HepG2 (cell line): Measurements from ENCODE around the gene UBAC2. TPM values are rescaled to one million over a fixed set of nuclear protein-coding genes. Genes with fewer than 3 reads are reported as not detected.

ENCODE experiments used
- ATAC-seq: fragments of 200-7000 bp; cut with Tn5 transposase; 3 replicates; pipeline ENCODE4 v1.9.1; 2020; ENCODE audit warnings: mild to moderate bottlenecking, moderate library complexity
- BruUV-seq: library from RNA; stranded (reverse); fragments of 400-500 nt; replicated peaks from 2 replicates; lab custom pipeline; 2021; lab: Mats Ljungman, UMichigan
- CTCF ChIA-PET: fragments of 300-600 bp; formaldehyde crosslinking; extraction: SDS; loops from one replicate; lab custom pipeline; 2021; ENCODE audit warnings: low total read pairs, inconsistent platforms, low intra/inter-chr PET ratio; lab: Yijun Ruan, JAX
- POLR2A ChIA-PET: fragments of 350-600 bp; sonication (Branson Sonifier 250); formaldehyde crosslinking; loops from one replicate; lab custom pipeline; 2020; ENCODE audit warnings: antibody characterized with exemption, inconsistent platforms; lab: Yijun Ruan, JAX
- DNase-seq: peaks from one replicate; pipeline ENCODE4 v3.0.0-alpha.2; 2015; ENCODE audit warnings: low spot score
- FAIRE-seq: peaks from 3 replicates; lab custom pipeline; 2011; peaks lifted over from hg19 to GRCh38; lab: Jason Lieb, UNC
- H2AFZ ChIP-seq: one replicate; pipeline ENCODE4 v1.6.1; 2011; ENCODE audit warnings: low read length, inconsistent platforms
- H3K27ac ChIP-seq: fragments of 300-600 bp; 3 replicates; pipeline ENCODE4 v1.8.0; 2011; ENCODE audit warnings: mixed run types, mild to moderate bottlenecking, mixed read lengths, low read length, inconsistent platforms; ENCODE audit not compliant: insufficient read depth; ENCODE audit errors: extremely low read length
- H3K27me3 ChIP-seq, 2 experiments: fragments of 200-600 bp in 1 of 2; 2 replicates in 1 of 2; 3 replicates in 1 of 2; pipeline versions ENCODE4 v1.6.0 to v1.8.0; 2011; ENCODE audit warnings: low read length in 2 of 2, mild to moderate bottlenecking in 2 of 2, moderate library complexity in 2 of 2, inconsistent platforms in 1 of 2; ENCODE audit not compliant: insufficient read depth in 2 of 2, control insufficient read depth in 1 of 2
- H3K36me3 ChIP-seq, 2 experiments: fragments of 200-600 bp in 1 of 2; replicated peaks in 1 of 2; 2 replicates in 1 of 2; 3 replicates in 1 of 2; pipeline versions ENCODE4 v1.5.1 to v1.8.0; 2011; ENCODE audit warnings: low read length in 2 of 2, inconsistent platforms in 1 of 2; ENCODE audit not compliant: insufficient read depth in 2 of 2, control insufficient read depth in 1 of 2
- H3K4me1 ChIP-seq: 2 replicates; pipeline ENCODE4 v1.5.1; 2012; ENCODE audit warnings: low read length, inconsistent platforms; ENCODE audit not compliant: insufficient read depth
- H3K4me2 ChIP-seq: 2 replicates; pipeline ENCODE4 v1.6.0; 2011; ENCODE audit warnings: low read depth, low read length, inconsistent platforms
- H3K4me3 ChIP-seq, 3 experiments: fragments of 200-600 bp in 1 of 3; sonication (generic), shearing (Covaris generic) in 1 of 3; replicated peaks in 1 of 3; 2 replicates each; pipeline ENCODE4 v1.5.1; 2011 to 2016; ENCODE audit warnings: low read length in 3 of 3, inconsistent platforms in 2 of 3, low read depth in 2 of 3, mild to moderate bottlenecking in 2 of 3, control low read depth in 1 of 3, mixed read lengths in 1 of 3; ENCODE audit not compliant: insufficient read depth in 1 of 3
- H3K79me2 ChIP-seq: one replicate; pipeline ENCODE4 v1.6.1; 2011; ENCODE audit warnings: low read length, inconsistent platforms; ENCODE audit not compliant: insufficient read depth
- H3K9ac ChIP-seq: 2 replicates; pipeline ENCODE4 v1.6.0; 2011; ENCODE audit warnings: mild to moderate bottlenecking, low read depth, low read length, inconsistent platforms; ENCODE audit not compliant: insufficient read depth
- H3K9me3 ChIP-seq: 2 replicates; pipeline ENCODE4 v1.5.1; 2012; ENCODE audit warnings: mild to moderate bottlenecking, low read length
- H4K20me1 ChIP-seq: 2 replicates; pipeline ENCODE4 v1.6.0; 2011; ENCODE audit warnings: inconsistent platforms, mild to moderate bottlenecking, low read length, moderate library complexity; ENCODE audit not compliant: insufficient read depth
- CREB1 ChIP-seq, 2 experiments: fragments of 450-650 bp in 1 of 2; IDR thresholded peaks; 2 replicates each; pipeline ENCODE4 v1.6.1; 2016 to 2017; ENCODE audit warnings: control low read depth in 1 of 2, mild to moderate bottlenecking in 1 of 2, missing compliant biosample characterization in 1 of 2, missing genetic modification characterization in 1 of 2
- GPN1 ChIP-seq: sonication (generic); formaldehyde crosslinking; IDR thresholded peaks from 2 replicates; pipeline ENCODE4 v1.5.1; 2020; ENCODE audit warnings: missing genetic modification reagents, borderline replicate concordance
- SUZ12 ChIP-seq: fragments of 150-350 bp; IDR thresholded peaks from 2 replicates; pipeline ENCODE4 v1.6.1; 2014; ENCODE audit warnings: low read depth, low read length
- ZC3H13 ChIP-seq: sonication (generic); formaldehyde crosslinking; IDR thresholded peaks from 2 replicates; pipeline ENCODE4 v1.8.1; 2023; ENCODE audit warnings: mild to moderate bottlenecking, missing genetic modification reagents, moderate library complexity
- ZFP62 ChIP-seq: sonication (generic); formaldehyde crosslinking; IDR thresholded peaks from 2 replicates; pipeline ENCODE4 v1.4.0; 2020; ENCODE audit warnings: missing genetic modification reagents
- WGBS: methylation state at CpG from one replicate; pipeline ENCODE4 v1.1.6; 2017; ENCODE audit warnings: low lambda C conversion rate; 5-methylcytosine and 5-hydroxymethylcytosine counted together
- in situ Hi-C: cut with HindIII; loops from 2 replicates; pipeline ENCODE4 v1.10.0; 2017; ENCODE audit warnings: low pct_unique_long_range_greater_than_20kb; ENCODE audit not compliant: extremely low pct_ligation_motif_present
- intact Hi-C: fragments of 100-400 bp; cut with micrococcal nuclease; formaldehyde crosslinking; loops from one replicate; pipeline ENCODE4 v1.10.0; 2022; ENCODE audit not compliant: unreplicated experiment
- polyA plus RNA-seq, 8 experiments: library from polyadenylated mRNA; depleted of rRNA in 3 of 8; stranded (reverse) in 7 of 8; unstranded in 1 of 8; fragments of >200 nt; fragmentation: Illumina TruSeq in 4 of 8; extraction: Trizol in 4 of 8; gene quantifications; 2 replicates each; pipeline versions ENCODE4 v1.2.1 to v1.2.3, GENCODE V29; 2011 to 2016; ENCODE audit warnings: low read depth in 4 of 8, missing spikeins in 1 of 8, mixed read lengths in 1 of 8; ENCODE audit not compliant: insufficient read depth in 1 of 8
- total RNA-seq, 5 experiments: library from RNA; depleted of rRNA; stranded (reverse); fragments of >200 nt; fragmentation: Illumina TruSeq; extraction: Trizol; gene quantifications; 2 replicates each; pipeline ENCODE4 v1.2.3, GENCODE V29; 2016; ENCODE audit warnings: low read depth in 1 of 5
- TF ChIP-seq, protein P1 (sequence below): sonication (generic); formaldehyde crosslinking; conservative IDR thresholded peaks from 2 replicates; pipeline ENCODE4 v1.8.0; 2022; ENCODE audit warnings: low read depth, missing genetic modification reagents
- TF ChIP-seq, protein P2 (sequence below): sonication (generic); formaldehyde crosslinking; IDR thresholded peaks from 2 replicates; pipeline ENCODE4 v1.9.0; 2021; ENCODE audit warnings: missing genetic modification reagents, borderline replicate concordance

The UBAC2 gene
- total and polyA plus RNA-seq, 2 of the 13 experiments (the other 11 are each of a cell fraction or from before 2014, with no cell fraction given) = 61.3 to 80.8 TPM

DNA sequence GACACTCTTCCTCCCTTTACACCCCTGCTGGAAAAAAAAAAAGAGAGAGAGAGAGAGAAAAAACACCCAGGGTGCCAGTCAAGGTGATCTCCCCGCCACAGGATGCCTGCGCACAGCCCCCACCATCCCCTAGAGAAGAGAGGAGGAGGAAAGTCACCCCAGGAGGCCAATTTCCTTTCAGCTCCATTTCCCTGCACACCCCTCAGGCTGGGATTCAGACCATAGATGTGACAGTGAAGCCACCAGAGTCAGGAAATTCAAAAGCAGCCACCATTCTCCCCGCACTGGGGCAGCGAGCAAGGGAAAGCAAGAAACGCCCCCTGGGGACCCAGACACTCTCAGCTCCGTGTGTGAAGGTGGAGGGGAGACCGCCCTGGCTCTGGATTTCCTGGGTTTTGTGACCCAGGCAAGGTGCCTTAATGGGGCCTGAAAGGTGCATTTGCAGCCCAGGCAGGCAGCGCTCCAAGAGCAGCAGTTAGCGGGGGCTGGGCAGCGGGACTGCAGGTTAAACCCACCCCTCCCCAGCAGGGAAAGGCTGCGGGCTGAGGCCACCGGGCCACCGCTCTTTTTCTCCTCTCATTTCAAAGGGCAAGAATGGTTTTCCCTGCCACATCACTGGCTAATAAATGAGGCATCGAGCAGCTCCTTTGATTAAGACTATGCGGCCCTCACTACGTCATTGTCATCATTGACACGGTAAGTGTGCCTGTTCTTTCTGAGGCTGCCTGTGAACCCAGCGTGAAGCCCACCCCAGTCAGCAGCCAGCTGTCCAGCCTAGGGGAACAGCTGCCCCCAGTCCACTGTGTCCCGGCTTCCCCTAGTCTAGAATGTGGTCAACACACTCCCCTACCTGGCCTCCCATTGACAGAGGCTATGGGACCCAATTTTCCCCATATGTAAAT is 216.8 kb downstream of the UBAC2 start:
- FAIRE-seq = no peak
- TF ChIP-seq GPN1 (CRISPR knock-in tag) (no peak), ZFP62 (CRISPR knock-in tag) (no peak), SUZ12 (no peak), CREB1 (IDR thresholded peaks at IDR 0.05) (0 out of 2 replicates have a peak, but pooled peaks have one; percentile 7), CREB1 (CRISPR knock-in tag; IDR thresholded peaks at IDR 0.05) (no peak), ZC3H13 (no peak)
- TF ChIP-seq, protein P1, sequence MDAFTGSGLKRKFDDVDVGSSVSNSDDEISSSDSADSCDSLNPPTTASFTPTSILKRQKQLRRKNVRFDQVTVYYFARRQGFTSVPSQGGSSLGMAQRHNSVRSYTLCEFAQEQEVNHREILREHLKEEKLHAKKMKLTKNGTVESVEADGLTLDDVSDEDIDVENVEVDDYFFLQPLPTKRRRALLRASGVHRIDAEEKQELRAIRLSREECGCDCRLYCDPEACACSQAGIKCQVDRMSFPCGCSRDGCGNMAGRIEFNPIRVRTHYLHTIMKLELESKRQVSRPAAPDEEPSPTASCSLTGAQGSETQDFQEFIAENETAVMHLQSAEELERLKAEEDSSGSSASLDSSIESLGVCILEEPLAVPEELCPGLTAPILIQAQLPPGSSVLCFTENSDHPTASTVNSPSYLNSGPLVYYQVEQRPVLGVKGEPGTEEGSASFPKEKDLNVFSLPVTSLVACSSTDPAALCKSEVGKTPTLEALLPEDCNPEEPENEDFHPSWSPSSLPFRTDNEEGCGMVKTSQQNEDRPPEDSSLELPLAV (CRISPR knock-in tag) = no peak
- TF ChIP-seq, protein P2, sequence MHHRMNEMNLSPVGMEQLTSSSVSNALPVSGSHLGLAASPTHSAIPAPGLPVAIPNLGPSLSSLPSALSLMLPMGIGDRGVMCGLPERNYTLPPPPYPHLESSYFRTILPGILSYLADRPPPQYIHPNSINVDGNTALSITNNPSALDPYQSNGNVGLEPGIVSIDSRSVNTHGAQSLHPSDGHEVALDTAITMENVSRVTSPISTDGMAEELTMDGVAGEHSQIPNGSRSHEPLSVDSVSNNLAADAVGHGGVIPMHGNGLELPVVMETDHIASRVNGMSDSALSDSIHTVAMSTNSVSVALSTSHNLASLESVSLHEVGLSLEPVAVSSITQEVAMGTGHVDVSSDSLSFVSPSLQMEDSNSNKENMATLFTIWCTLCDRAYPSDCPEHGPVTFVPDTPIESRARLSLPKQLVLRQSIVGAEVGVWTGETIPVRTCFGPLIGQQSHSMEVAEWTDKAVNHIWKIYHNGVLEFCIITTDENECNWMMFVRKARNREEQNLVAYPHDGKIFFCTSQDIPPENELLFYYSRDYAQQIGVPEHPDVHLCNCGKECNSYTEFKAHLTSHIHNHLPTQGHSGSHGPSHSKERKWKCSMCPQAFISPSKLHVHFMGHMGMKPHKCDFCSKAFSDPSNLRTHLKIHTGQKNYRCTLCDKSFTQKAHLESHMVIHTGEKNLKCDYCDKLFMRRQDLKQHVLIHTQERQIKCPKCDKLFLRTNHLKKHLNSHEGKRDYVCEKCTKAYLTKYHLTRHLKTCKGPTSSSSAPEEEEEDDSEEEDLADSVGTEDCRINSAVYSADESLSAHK (CRISPR knock-in tag) = no peak
- TF ChIP-seq, all 625 proteins: peak for 1
- Histone ChIP-seq H3K4me1 (peaks cover 19% of the 10 kb centered on the region), H3K79me2 (no peaks in the 10 kb centered on the region), H3K27ac (no peak overlapping the region), H3K9me3 (no peaks in the 10 kb centered on the region), H3K9ac (no peak overlapping the region), H3K4me2 (no peak overlapping the region), H3K36me3 (no peaks in the 10 kb centered on the region), H4K20me1 (no peaks in the 10 kb centered on the region), H3K27me3 (peaks cover 6 to 39% of the 10 kb centered on the region in 2 experiments; a peak in 3 of 5 replicates), H2AFZ (no peak overlapping the region), H3K4me3 (no peak overlapping the region)
- in situ Hi-C loops (no loop called here), intact Hi-C loops (no loop called here)
- WGBS = 49% methylated on average over 13 of the region's 19 CpGs
- ChIA-PET CTCF (no interaction called here), POLR2A (no interaction called here)
- DNase-seq (no peak), ATAC-seq (no peak)
- BruUV-seq = no TSS peak
